ENCODE data around the gene GK. TPM values are rescaled to one million over a fixed set of nuclear protein-coding genes. Genes with fewer than 3 reads are reported as not detected.

Gene GK
- total and polyA plus RNA-seq, 2 donors (not counting 3 experiments of a cell fraction or from before 2014, with no cell fraction given): 2.7 to 7.6 TPM

- DNase-seq (ENCODE audit: low read depth, low spot score): no peak
- Histone ChIP-seq H3K79me2 (ENCODE audit: control insufficient read depth, insufficient read depth, low read length) (no peaks in the 10 kb centered on the region), H3K9me1 (replicated peaks; ENCODE audit: control insufficient read depth, extremely low read depth, insufficient read depth, low read length) (no peaks in the 10 kb centered on the region), H2AFZ (ENCODE audit: low read depth, low read length) (no peak overlapping the region), H3K4me3 (replicated peaks in 1 of 3; ENCODE audit: insufficient read depth in 1 of 3, low read depth in 1 of 3, low read length in 3 of 3) (no peak overlapping the region), H3K4me2 (ENCODE audit: insufficient read depth, low read length) (no peak overlapping the region), H3K4me1 (ENCODE audit: control insufficient read depth, extremely low read depth, insufficient read depth, low read length) (peaks cover 11% of the 10 kb centered on the region), H3K27ac (ENCODE audit: insufficient read depth, low read depth, low read length) (no peak overlapping the region), H3K9me3 (replicated peaks; ENCODE audit: control insufficient read depth, insufficient read depth, low read length) (no peaks in the 10 kb centered on the region), H3K27me3 (ENCODE audit: control insufficient read depth in 2 of 2, insufficient read depth in 2 of 2, low read length in 2 of 2) (no peaks in the 10 kb centered on the region), H4K20me1 (replicated peaks; ENCODE audit: control insufficient read depth, extremely low read depth, insufficient read depth, low read length) (no peaks in the 10 kb centered on the region), H3K36me3 (ENCODE audit: control insufficient read depth in 2 of 2, extremely low read depth in 1 of 2, insufficient read depth in 2 of 2, low read length in 2 of 2) (no peaks in the 10 kb centered on the region), H3K9ac (replicated peaks; ENCODE audit: extremely low read depth, insufficient read depth, low read length) (no peak overlapping the region)
- POLR2A ChIA-PET: no interaction called here
- CTCF ChIA-PET: interaction anchor here (1.2 kb wide), 1 partner anchor 86 kb away, joined by 8 read pairs; no protein-coding TSS in a partner anchor
- TF ChIP-seq, protein P1, sequence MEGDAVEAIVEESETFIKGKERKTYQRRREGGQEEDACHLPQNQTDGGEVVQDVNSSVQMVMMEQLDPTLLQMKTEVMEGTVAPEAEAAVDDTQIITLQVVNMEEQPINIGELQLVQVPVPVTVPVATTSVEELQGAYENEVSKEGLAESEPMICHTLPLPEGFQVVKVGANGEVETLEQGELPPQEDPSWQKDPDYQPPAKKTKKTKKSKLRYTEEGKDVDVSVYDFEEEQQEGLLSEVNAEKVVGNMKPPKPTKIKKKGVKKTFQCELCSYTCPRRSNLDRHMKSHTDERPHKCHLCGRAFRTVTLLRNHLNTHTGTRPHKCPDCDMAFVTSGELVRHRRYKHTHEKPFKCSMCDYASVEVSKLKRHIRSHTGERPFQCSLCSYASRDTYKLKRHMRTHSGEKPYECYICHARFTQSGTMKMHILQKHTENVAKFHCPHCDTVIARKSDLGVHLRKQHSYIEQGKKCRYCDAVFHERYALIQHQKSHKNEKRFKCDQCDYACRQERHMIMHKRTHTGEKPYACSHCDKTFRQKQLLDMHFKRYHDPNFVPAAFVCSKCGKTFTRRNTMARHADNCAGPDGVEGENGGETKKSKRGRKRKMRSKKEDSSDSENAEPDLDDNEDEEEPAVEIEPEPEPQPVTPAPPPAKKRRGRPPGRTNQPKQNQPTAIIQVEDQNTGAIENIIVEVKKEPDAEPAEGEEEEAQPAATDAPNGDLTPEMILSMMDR (IDR thresholded peaks at IDR 0.05; ENCODE audit: extremely low read depth in 1 of 2, insufficient read depth in 1 of 2, low read depth in 1 of 2, low read length in 2 of 2): no peak
- no peak for TF ChIP-seq JUN (IDR thresholded peaks at IDR 0.05; ENCODE audit: borderline replicate concordance, insufficient read depth, insufficient read length, low read depth)
- no peak for TF ChIP-seq EZH2 (IDR thresholded peaks at IDR 0.05; ENCODE audit: borderline replicate concordance, low read depth, low read length, severe bottlenecking)
- no peak for TF ChIP-seq POLR2A (IDR thresholded peaks at IDR 0.05; ENCODE audit: low read depth, low read length)
- TF ChIP-seq, protein P2, sequence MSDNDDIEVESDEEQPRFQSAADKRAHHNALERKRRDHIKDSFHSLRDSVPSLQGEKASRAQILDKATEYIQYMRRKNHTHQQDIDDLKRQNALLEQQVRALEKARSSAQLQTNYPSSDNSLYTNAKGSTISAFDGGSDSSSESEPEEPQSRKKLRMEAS (IDR thresholded peaks at IDR 0.05; ENCODE audit: insufficient read depth, insufficient read length): no peak
- TF ChIP-seq POLR2AphosphoS5 (IDR thresholded peaks at IDR 0.05; ENCODE audit: insufficient read depth, low read depth, low read length): no peak
- no peak for TF ChIP-seq GATA2 (IDR thresholded peaks at IDR 0.05; ENCODE audit: insufficient read depth, insufficient read length, low read depth, low read length)
- TF ChIP-seq MYC (IDR thresholded peaks at IDR 0.05; ENCODE audit: low read depth, low read length): no peak
- no peak for TF ChIP-seq FOS (IDR thresholded peaks at IDR 0.05; ENCODE audit: borderline replicate concordance, insufficient read depth, low read length)
- intact Hi-C loops (cut with micrococcal nuclease): loop anchor here (5.0 kb wide), 1 partner anchor 42 kb away; no protein-coding TSS in a partner anchor
- no peak for FAIRE-seq
- BruUV-seq (replicated peaks): no TSS peak
- dilution Hi-C loops (cut with MboI; ENCODE audit: extremely low pct_ligation_motif_present, low sequenced_read_pairs): no loop called here
Observed at GRCh38 chrX:30649859-30650258, 3.4 kb upstream of the GK start.
